GM13976 (cell line): ENCODE measurements around the gene ESPN.

Source experiments
- DNase-seq: peaks from one replicate; pipeline ENCODE4 v3.0.0; 2012; ENCODE audit warnings: low spot score
- in situ Hi-C: fragments of 300-500 bp; cut with MboI; formaldehyde crosslinking; loops from one replicate; pipeline ENCODE4 v1.12.0; 2022; ENCODE audit warnings: low sequenced_read_pairs, mixed read lengths, inconsistent platforms; ENCODE audit not compliant: unreplicated experiment
- TF ChIP-seq, protein P1 (sequence below): IDR thresholded peaks from 2 replicates; pipeline ENCODE4 v1.5.1; 2012; ENCODE audit warnings: borderline replicate concordance, mild to moderate bottlenecking; ENCODE audit not compliant: insufficient read depth; ENCODE audit errors: extremely low read depth, missing control alignments, control extremely low read depth

Gene ESPN

GRCh38 chr1:6483017-6483760 is 58.6 kb downstream of the ESPN start:
- in situ Hi-C loops: no loop called here
- DNase-seq: no peak
- TF ChIP-seq, protein P1, sequence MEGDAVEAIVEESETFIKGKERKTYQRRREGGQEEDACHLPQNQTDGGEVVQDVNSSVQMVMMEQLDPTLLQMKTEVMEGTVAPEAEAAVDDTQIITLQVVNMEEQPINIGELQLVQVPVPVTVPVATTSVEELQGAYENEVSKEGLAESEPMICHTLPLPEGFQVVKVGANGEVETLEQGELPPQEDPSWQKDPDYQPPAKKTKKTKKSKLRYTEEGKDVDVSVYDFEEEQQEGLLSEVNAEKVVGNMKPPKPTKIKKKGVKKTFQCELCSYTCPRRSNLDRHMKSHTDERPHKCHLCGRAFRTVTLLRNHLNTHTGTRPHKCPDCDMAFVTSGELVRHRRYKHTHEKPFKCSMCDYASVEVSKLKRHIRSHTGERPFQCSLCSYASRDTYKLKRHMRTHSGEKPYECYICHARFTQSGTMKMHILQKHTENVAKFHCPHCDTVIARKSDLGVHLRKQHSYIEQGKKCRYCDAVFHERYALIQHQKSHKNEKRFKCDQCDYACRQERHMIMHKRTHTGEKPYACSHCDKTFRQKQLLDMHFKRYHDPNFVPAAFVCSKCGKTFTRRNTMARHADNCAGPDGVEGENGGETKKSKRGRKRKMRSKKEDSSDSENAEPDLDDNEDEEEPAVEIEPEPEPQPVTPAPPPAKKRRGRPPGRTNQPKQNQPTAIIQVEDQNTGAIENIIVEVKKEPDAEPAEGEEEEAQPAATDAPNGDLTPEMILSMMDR: no peak

DNA sequence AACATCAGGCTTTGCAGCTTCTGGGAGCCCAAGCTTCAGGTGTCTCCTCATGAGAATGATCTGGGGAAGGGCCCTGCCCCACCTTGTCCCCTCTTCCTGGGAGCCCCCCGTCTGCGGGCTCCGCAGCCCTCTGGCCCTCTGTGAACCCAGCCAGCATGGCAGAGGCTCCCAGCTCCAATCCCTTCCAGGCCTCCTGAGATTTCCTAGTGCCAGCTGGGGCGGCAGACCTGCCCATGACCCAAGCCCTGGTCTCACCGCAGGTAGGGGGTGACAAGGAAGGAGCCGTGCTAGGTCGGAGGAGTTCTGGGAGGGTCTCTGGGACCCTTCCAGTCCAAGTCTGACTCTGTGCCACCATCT is 59.2 kb downstream of the ESPN start:
- no peak for DNase-seq
- in situ Hi-C loops: no loop called here
- TF ChIP-seq, protein P1: no peak

DNA sequence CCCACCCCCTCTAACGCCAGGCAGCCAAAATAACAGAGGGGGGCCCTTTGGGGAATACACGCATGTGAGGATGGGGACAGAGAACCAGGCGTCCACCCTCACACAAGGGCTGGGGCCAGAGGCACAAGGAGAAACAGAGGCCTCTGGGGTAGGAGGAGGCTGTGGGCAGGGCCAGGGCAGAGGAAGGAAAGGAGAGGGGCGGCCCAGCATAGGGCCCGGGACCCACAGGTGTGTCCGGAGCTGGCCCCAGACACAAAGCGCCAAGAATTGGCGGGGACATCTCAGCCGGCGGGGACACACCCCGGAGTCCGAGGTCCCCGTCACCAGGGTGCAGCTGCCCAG is 60.2 kb downstream of the ESPN start:
- no peak for DNase-seq
- TF ChIP-seq, protein P1: no peak
- in situ Hi-C loops: no loop called here

GRCh38 chr1:6485168-6486101 is 60.9 kb downstream of the ESPN start:
- TF ChIP-seq, protein P1: no peak
- peak; percentile 62 for DNase-seq
- in situ Hi-C loops: no loop called here

- DNase-seq: peak; percentile 91
- in situ Hi-C loops: no loop called here
- TF ChIP-seq, protein P1: peak; percentile 93
Measured at GRCh38 chr1:6486433-6487011, 61.9 kb downstream of the ESPN start.

GRCh38 chr1:6487804-6488484 is 63.4 kb downstream of the ESPN start:
- TF ChIP-seq, protein P1: no peak
- in situ Hi-C loops: no loop called here
- DNase-seq: no peak
